PC-3 (cell line): ENCODE data around the gene FAM162A. TPM values are rescaled to one million over a fixed set of nuclear protein-coding genes. Genes with fewer than 3 reads are reported as not detected.

Source experiments
- ATAC-seq: fragments of 200-7000 bp; cut with Tn5 transposase; 2 replicates; pipeline ENCODE4 v1.9.1; 2020; ENCODE audit warnings: mild to moderate bottlenecking, moderate library complexity
- BruUV-seq: library from RNA; stranded (reverse); fragments of 400-500 nt; replicated peaks from 2 replicates; lab custom pipeline; 2021; lab: Mats Ljungman, UMichigan
- CTCF ChIA-PET: fragments of 300-600 bp; sonication (Branson Sonifier 250); formaldehyde crosslinking; loops from one replicate; lab custom pipeline; 2022; ENCODE audit warnings: antibody characterized with exemption; lab: Charles Lee
- POLR2A ChIA-PET: fragments of 300-600 bp; sonication (Branson Sonifier 250); formaldehyde crosslinking; loops from one replicate; lab custom pipeline; 2022; ENCODE audit warnings: antibody characterized with exemption; ENCODE audit not compliant: unreplicated experiment; lab: Charles Lee
- DNase-seq: peaks from one replicate; pipeline ENCODE4 v3.0.0-alpha.2; 2015
- H2AFZ ChIP-seq: fragments of 300-600 bp; sonication (generic); 2 replicates; pipeline ENCODE4 v1.6.0; 2016; ENCODE audit warnings: antibody characterized with exemption, low read length
- H3F3A ChIP-seq: fragments of 300-600 bp; sonication (generic); one replicate; pipeline ENCODE4 v1.6.0; 2017; ENCODE audit warnings: antibody characterized with exemption, low read length, control low read depth, mild to moderate bottlenecking; ENCODE audit not compliant: unreplicated experiment
- H3K27ac ChIP-seq: fragments of 300-600 bp; sonication (generic); 2 replicates; pipeline ENCODE4 v1.5.1; 2016; ENCODE audit warnings: mild to moderate bottlenecking, low read length
- H3K27me3 ChIP-seq: fragments of 300-600 bp; sonication (generic); 2 replicates; pipeline ENCODE4 v1.6.1; 2016; ENCODE audit warnings: low read length, mixed read lengths
- H3K36me3 ChIP-seq: fragments of 300-600 bp; sonication (generic); 2 replicates; pipeline ENCODE4 v1.6.1; 2016; ENCODE audit warnings: low read depth, mixed run types, low read length, mixed read lengths
- H3K4me1 ChIP-seq: fragments of 300-600 bp; sonication (generic); 2 replicates; pipeline ENCODE4 v1.5.1; 2016; ENCODE audit warnings: low read length; ENCODE audit not compliant: insufficient read depth
- H3K4me2 ChIP-seq: fragments of 300-600 bp; sonication (generic); 2 replicates; pipeline ENCODE4 v1.6.0; 2016; ENCODE audit warnings: low read length
- H3K4me3 ChIP-seq: fragments of 300-600 bp; sonication (generic); 2 replicates; pipeline ENCODE4 v1.5.1; 2016; ENCODE audit warnings: mild to moderate bottlenecking, low read length, mixed read lengths
- H3K79me2 ChIP-seq: fragments of 300-600 bp; sonication (generic); 2 replicates; pipeline ENCODE4 v1.6.1; 2017; ENCODE audit warnings: low read length, mixed read lengths
- H3K9ac ChIP-seq: fragments of 300-600 bp; sonication (generic); 2 replicates; pipeline ENCODE4 v1.6.0; 2016; ENCODE audit warnings: mild to moderate bottlenecking, low read length
- H3K9me2 ChIP-seq: fragments of 300-600 bp; sonication (generic); replicated peaks from 2 replicates; pipeline ENCODE4 v1.6.1; 2016; ENCODE audit warnings: mixed run types, low read length, mixed read lengths
- H3K9me3 ChIP-seq: fragments of 300-600 bp; sonication (generic); 2 replicates; pipeline ENCODE4 v1.6.1; 2016; ENCODE audit warnings: low read length, mixed read lengths
- H4K20me1 ChIP-seq: fragments of 300-600 bp; sonication (generic); 2 replicates; pipeline ENCODE4 v1.6.1; 2016; ENCODE audit warnings: low read length, mixed read lengths
- CTCF ChIP-seq: fragments of 300-600 bp; sonication (generic); conservative IDR thresholded peaks from 2 replicates; pipeline ENCODE4 v1.5.1; 2017; ENCODE audit warnings: antibody characterized with exemption, low read depth, mild to moderate bottlenecking, low read length
- EZH2 ChIP-seq: fragments of 300-600 bp; sonication (generic); IDR thresholded peaks from one replicate; pipeline ENCODE4 v1.6.1; 2017; ENCODE audit warnings: antibody characterized with exemption, mild to moderate bottlenecking, low read length; ENCODE audit not compliant: unreplicated experiment
- EZH2phosphoT487 ChIP-seq: fragments of 300-600 bp; sonication (generic); IDR thresholded peaks from 2 replicates; pipeline ENCODE4 v1.6.1; 2018; ENCODE audit warnings: mild to moderate bottlenecking, antibody characterized with exemption, low read length, borderline replicate concordance
- intact Hi-C: fragments of 100-400 bp; cut with micrococcal nuclease; formaldehyde crosslinking; loops from 2 replicates; pipeline ENCODE4 v1.9.0; 2023
- total RNA-seq: library from RNA; depleted of rRNA; stranded (reverse); fragments of >200 nt; gene quantifications from 2 replicates; pipeline ENCODE4 v1.2.3, GENCODE V29; 2014

The FAM162A gene
- total RNA-seq, 1 experiment from 2014 or later: 126 TPM

- no peak overlapping the region for H3K9ac ChIP-seq
- peaks cover 58% of the 10 kb centered on the region for H3K79me2 ChIP-seq
These were observed 30.4 kb downstream of the FAM162A start for GRCh38 chr3:122414391-122414790.

GRCh38 chr3:122415104-122415744 lies 31.2 kb downstream of the FAM162A start:
- Histone ChIP-seq H3K36me3 (peaks cover 13% of the 10 kb centered on the region), H3K9ac (peak overlapping the region; percentile 91), H3K4me1 (peaks cover 27% of the 10 kb centered on the region), H3K27ac (peak overlapping the region; percentile 74), H3F3A (no peaks in the 10 kb centered on the region), H3K9me2 (no peaks in the 10 kb centered on the region), H4K20me1 (no peaks in the 10 kb centered on the region), H3K27me3 (no peaks in the 10 kb centered on the region), H3K4me3 (peak overlapping the region; percentile 75), H3K9me3 (no peaks in the 10 kb centered on the region), H3K79me2 (peaks cover 58% of the 10 kb centered on the region), H3K4me2 (peak overlapping the region; percentile 82), H2AFZ (peak overlapping the region; percentile 78)
- TSS peak; percentile 79 for BruUV-seq
- ChIA-PET CTCF (no interaction called here), POLR2A (interaction anchor here (0.6 to 1.5 kb wide), 3 partner anchors 31 to 1618 kb away, joined by 3 to 14 read pairs (median 6); partner anchors contain the start of genes FAM162A and KALRN)
- ATAC-seq (peak; percentile 47), DNase-seq (peak; percentile 64)
- intact Hi-C loops: no loop called here
- TF ChIP-seq EZH2: no peak
- no peak for TF ChIP-seq EZH2phosphoT487
- no peak for TF ChIP-seq CTCF

More at GRCh38 chr3:122414391-122414790, 30.4 kb downstream of the FAM162A start:
- no peak overlapping the region for H2AFZ ChIP-seq
- H3K27me3 ChIP-seq: no peaks in the 10 kb centered on the region
- ChIA-PET POLR2A (no interaction called here), CTCF (no interaction called here)
- H3K27ac ChIP-seq: no peak overlapping the region
- H3K9me3 ChIP-seq: no peaks in the 10 kb centered on the region
- ATAC-seq (no peak), DNase-seq (no peak)
- H3F3A ChIP-seq: no peaks in the 10 kb centered on the region
- no peaks in the 10 kb centered on the region for H3K9me2 ChIP-seq
- intact Hi-C loops: no loop called here
- peak overlapping the region; percentile 75; the same call in 1 of the 2 replicates for H3K4me3 ChIP-seq
- H3K4me2 ChIP-seq: peak overlapping the region; percentile 82
- H4K20me1 ChIP-seq: no peaks in the 10 kb centered on the region
- TF ChIP-seq CTCF: no peak
- TF ChIP-seq EZH2phosphoT487: no peak
- H3K4me1 ChIP-seq: peaks cover 27% of the 10 kb centered on the region
- no TSS peak for BruUV-seq
- peaks cover 19% of the 10 kb centered on the region for H3K36me3 ChIP-seq
